Measurements from ENCODE around the gene ADNP2. TPM values are rescaled to one million over a fixed set of nuclear protein-coding genes. Genes with fewer than 3 reads are reported as not detected.

Gene ADNP2
- total and polyA plus RNA-seq, 2 experiments from 2014 or later = 19.3 to 66.4 TPM

DNA sequence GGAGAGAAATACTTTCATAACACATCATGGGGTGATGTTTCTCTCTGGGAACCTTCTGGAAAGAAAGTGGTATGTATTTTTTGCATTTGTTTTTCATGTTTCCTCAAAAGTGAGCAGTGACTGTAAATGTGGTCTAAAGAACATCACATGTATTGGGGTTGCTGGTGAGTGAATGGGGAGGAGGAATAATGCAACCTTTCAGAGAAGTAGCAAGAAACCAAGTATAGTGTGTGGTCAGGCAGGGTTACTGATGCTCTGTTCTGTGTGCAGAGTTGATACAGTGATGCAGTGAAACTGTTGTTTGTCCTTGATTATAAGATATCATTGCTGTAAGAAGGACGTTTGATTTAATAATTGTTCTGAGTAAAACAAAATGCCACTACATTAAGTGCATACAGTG lies 24.1 kb downstream of the ADNP2 start (continued):
- no peak for TF ChIP-seq CREB1 (CRISPR knock-in tag; IDR thresholded peaks at IDR 0.05; ENCODE audit: low read depth)
- TF ChIP-seq EZH2 (IDR thresholded peaks at IDR 0.05; ENCODE audit: low read depth, unreplicated experiment) = no peak
- no peak for TF ChIP-seq ZNF114 (CRISPR knock-in tag; IDR thresholded peaks at IDR 0.05)
- TF ChIP-seq EZH2phosphoT487 (IDR thresholded peaks at IDR 0.05; ENCODE audit: unreplicated experiment) = no peak
- TF ChIP-seq, protein P1, sequence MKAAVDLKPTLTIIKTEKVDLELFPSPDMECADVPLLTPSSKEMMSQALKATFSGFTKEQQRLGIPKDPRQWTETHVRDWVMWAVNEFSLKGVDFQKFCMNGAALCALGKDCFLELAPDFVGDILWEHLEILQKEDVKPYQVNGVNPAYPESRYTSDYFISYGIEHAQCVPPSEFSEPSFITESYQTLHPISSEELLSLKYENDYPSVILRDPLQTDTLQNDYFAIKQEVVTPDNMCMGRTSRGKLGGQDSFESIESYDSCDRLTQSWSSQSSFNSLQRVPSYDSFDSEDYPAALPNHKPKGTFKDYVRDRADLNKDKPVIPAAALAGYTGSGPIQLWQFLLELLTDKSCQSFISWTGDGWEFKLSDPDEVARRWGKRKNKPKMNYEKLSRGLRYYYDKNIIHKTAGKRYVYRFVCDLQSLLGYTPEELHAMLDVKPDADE (IDR thresholded peaks at IDR 0.05) = no peak
- TF ChIP-seq, protein P2, sequence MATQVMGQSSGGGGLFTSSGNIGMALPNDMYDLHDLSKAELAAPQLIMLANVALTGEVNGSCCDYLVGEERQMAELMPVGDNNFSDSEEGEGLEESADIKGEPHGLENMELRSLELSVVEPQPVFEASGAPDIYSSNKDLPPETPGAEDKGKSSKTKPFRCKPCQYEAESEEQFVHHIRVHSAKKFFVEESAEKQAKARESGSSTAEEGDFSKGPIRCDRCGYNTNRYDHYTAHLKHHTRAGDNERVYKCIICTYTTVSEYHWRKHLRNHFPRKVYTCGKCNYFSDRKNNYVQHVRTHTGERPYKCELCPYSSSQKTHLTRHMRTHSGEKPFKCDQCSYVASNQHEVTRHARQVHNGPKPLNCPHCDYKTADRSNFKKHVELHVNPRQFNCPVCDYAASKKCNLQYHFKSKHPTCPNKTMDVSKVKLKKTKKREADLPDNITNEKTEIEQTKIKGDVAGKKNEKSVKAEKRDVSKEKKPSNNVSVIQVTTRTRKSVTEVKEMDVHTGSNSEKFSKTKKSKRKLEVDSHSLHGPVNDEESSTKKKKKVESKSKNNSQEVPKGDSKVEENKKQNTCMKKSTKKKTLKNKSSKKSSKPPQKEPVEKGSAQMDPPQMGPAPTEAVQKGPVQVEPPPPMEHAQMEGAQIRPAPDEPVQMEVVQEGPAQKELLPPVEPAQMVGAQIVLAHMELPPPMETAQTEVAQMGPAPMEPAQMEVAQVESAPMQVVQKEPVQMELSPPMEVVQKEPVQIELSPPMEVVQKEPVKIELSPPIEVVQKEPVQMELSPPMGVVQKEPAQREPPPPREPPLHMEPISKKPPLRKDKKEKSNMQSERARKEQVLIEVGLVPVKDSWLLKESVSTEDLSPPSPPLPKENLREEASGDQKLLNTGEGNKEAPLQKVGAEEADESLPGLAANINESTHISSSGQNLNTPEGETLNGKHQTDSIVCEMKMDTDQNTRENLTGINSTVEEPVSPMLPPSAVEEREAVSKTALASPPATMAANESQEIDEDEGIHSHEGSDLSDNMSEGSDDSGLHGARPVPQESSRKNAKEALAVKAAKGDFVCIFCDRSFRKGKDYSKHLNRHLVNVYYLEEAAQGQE (IDR thresholded peaks at IDR 0.05; ENCODE audit: unreplicated experiment) = no peak

DNA sequence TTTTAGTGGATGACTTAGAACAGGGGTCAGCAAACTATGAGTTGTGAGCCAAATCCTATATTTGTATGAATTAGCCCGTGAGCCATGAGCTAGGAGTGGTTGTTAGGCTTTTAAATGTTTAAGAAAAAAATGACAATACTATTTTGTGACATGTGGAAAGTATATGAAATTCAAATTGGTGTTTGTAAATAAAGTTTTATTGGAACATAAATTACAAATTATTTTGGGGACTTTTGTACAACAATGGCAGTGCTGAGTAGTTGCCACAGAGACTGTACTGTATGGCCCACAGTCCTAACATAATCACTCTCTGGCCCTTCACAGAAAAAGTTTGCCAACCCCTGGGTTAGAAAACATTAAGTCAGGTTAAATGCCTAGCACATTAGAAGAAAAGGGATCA lies 26.1 kb downstream of the ADNP2 start:
- Histone ChIP-seq H3F3A (replicated peaks; ENCODE audit: low read depth) (no peaks in the 10 kb centered on the region), H3K27ac (ENCODE audit: low read depth) (no peak overlapping the region), H4K20me1 (replicated peaks; ENCODE audit: insufficient read depth) (peaks cover 33% of the 10 kb centered on the region), H3K27me3 (ENCODE audit: insufficient read depth) (no peaks in the 10 kb centered on the region), H3K4me2 (no peak overlapping the region), H3K36me3 (ENCODE audit: insufficient read depth) (peaks cover 25% of the 10 kb centered on the region), H3K4me1 (ENCODE audit: insufficient read depth) (peaks cover 2% of the 10 kb centered on the region; the same call in 1 of the 2 replicates), H2AFZ (no peak overlapping the region), H3K79me2 (replicated peaks; ENCODE audit: insufficient read depth) (peaks cover 63% of the 10 kb centered on the region), H3K9me2 (ENCODE audit: insufficient read depth) (no peaks in the 10 kb centered on the region), H3K4me3 (no peak overlapping the region)
- Mint-ChIP-seq H3K9me3 (no peaks in the 10 kb centered on the region), H3K27me3 (ENCODE audit: insufficient read depth, low read depth, poor library complexity) (peaks cover 3% of the 10 kb centered on the region), H3K4me1 (peaks cover 10% of the 10 kb centered on the region; the same call in 2 of the 3 replicates), H3K27ac (no peak overlapping the region), H3K36me3 (ENCODE audit: low read depth) (peaks cover 79% of the 10 kb centered on the region), H3K4me3 (no peak overlapping the region)
- ATAC-seq (no peak), DNase-seq (ENCODE audit: low spot score) (no peak)
- TF ChIP-seq, protein P1 (IDR thresholded peaks at IDR 0.05) = no peak
- no peak for TF ChIP-seq CREB1 (CRISPR knock-in tag; IDR thresholded peaks at IDR 0.05; ENCODE audit: low read depth)
- no peak for TF ChIP-seq NANOG (IDR thresholded peaks at IDR 0.05; ENCODE audit: borderline replicate concordance)
- TF ChIP-seq, protein P2 (IDR thresholded peaks at IDR 0.05; ENCODE audit: unreplicated experiment) = no peak
- TF ChIP-seq EZH2 (IDR thresholded peaks at IDR 0.05; ENCODE audit: low read depth, unreplicated experiment) = no peak
- TF ChIP-seq, protein P3, sequence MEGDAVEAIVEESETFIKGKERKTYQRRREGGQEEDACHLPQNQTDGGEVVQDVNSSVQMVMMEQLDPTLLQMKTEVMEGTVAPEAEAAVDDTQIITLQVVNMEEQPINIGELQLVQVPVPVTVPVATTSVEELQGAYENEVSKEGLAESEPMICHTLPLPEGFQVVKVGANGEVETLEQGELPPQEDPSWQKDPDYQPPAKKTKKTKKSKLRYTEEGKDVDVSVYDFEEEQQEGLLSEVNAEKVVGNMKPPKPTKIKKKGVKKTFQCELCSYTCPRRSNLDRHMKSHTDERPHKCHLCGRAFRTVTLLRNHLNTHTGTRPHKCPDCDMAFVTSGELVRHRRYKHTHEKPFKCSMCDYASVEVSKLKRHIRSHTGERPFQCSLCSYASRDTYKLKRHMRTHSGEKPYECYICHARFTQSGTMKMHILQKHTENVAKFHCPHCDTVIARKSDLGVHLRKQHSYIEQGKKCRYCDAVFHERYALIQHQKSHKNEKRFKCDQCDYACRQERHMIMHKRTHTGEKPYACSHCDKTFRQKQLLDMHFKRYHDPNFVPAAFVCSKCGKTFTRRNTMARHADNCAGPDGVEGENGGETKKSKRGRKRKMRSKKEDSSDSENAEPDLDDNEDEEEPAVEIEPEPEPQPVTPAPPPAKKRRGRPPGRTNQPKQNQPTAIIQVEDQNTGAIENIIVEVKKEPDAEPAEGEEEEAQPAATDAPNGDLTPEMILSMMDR (conservative IDR thresholded peaks at IDR 0.05; ENCODE audit: low read depth in 2 of 2) = no peak
- TF ChIP-seq ZNF114 (CRISPR knock-in tag; IDR thresholded peaks at IDR 0.05) = no peak
- TF ChIP-seq JUNB (IDR thresholded peaks at IDR 0.05; ENCODE audit: unreplicated experiment) = no peak
- no peak for TF ChIP-seq POLR2AphosphoS5 (IDR thresholded peaks at IDR 0.05; ENCODE audit: low read depth)

Data from GM23338 (cell line).